OCI-LY7 (cell line): ENCODE results near the gene MYZAP. TPM values are rescaled to one million over a fixed set of nuclear protein-coding genes. Genes with fewer than 3 reads are reported as not detected.

Experiments used
- BruUV-seq: library from RNA; stranded (reverse); fragments of 400-500 nt; replicated peaks from 2 replicates; lab custom pipeline; 2021; lab: Mats Ljungman, UMichigan
- CTCF ChIA-PET: fragments of 300-600 bp; sonication (Branson Sonifier 250); formaldehyde crosslinking; loops from one replicate; lab custom pipeline; 2022; ENCODE audit warnings: antibody characterized with exemption; ENCODE audit not compliant: unreplicated experiment; lab: Charles Lee
- POLR2A ChIA-PET: fragments of 300-600 bp; sonication (Branson Sonifier 250); formaldehyde crosslinking; loops from one replicate; lab custom pipeline; 2022; ENCODE audit warnings: antibody characterized with exemption; lab: Charles Lee
- DNase-seq: peaks from one replicate; pipeline ENCODE4 v3.0.0-alpha.2; 2015; ENCODE audit warnings: low spot score
- H2AFZ ChIP-seq: fragments of 200-600 bp; sonication (generic), shearing (Covaris generic); 2 replicates; pipeline ENCODE4 v1.6.1; 2014; ENCODE audit warnings: mild to moderate bottlenecking, antibody characterized with exemption, low read length, moderate library complexity
- H3K27ac ChIP-seq: fragments of 200-600 bp; sonication (generic); 2 replicates; pipeline ENCODE4 v1.5.1; 2014; ENCODE audit warnings: mixed run types, low read depth, mild to moderate bottlenecking, moderate library complexity, low read length, inconsistent platforms; ENCODE audit not compliant: poor library complexity, severe bottlenecking
- H3K36me3 ChIP-seq: fragments of 200-600 bp; sonication (generic); 2 replicates; pipeline ENCODE4 v1.6.1; 2014; ENCODE audit warnings: mild to moderate bottlenecking, antibody characterized with exemption, low read length, moderate library complexity, mixed read lengths; ENCODE audit not compliant: insufficient read depth
- H3K4me1 ChIP-seq: fragments of 200-600 bp; sonication (generic); 2 replicates; pipeline ENCODE4 v1.5.1; 2014; ENCODE audit warnings: mild to moderate bottlenecking, low read length; ENCODE audit not compliant: insufficient read depth, poor library complexity, severe bottlenecking
- H3K4me2 ChIP-seq: fragments of 200-600 bp; sonication (generic); 2 replicates; pipeline ENCODE4 v1.6.1; 2014; ENCODE audit warnings: mild to moderate bottlenecking, low read length
- H3K4me3 ChIP-seq: fragments of 200-600 bp; sonication (generic); 2 replicates; pipeline ENCODE4 v1.5.1; 2014; ENCODE audit warnings: mild to moderate bottlenecking, low read depth, low read length; ENCODE audit not compliant: poor library complexity, severe bottlenecking
- H3K79me2 ChIP-seq: fragments of 200-600 bp; sonication (generic); 2 replicates; pipeline ENCODE4 v1.6.1; 2016; ENCODE audit warnings: low read depth, mild to moderate bottlenecking, low read length, moderate library complexity, mixed read lengths; ENCODE audit not compliant: insufficient read depth
- H3K9me2 ChIP-seq: fragments of 200-600 bp; sonication (generic); 2 replicates; pipeline ENCODE4 v1.6.1; 2016; ENCODE audit warnings: mild to moderate bottlenecking, low read length, mixed read lengths; ENCODE audit not compliant: insufficient read depth
- H3K9me3 ChIP-seq: fragments of 200-600 bp; sonication (generic); 2 replicates; pipeline ENCODE4 v1.6.1; 2014; ENCODE audit warnings: mild to moderate bottlenecking, mixed run types, low read length, mixed read lengths
- H4K20me1 ChIP-seq: fragments of 200-600 bp; sonication (generic); 2 replicates; pipeline ENCODE4 v1.6.1; 2014; ENCODE audit warnings: mild to moderate bottlenecking, antibody characterized with exemption, low read length, moderate library complexity, mixed read lengths; ENCODE audit not compliant: insufficient read depth
- CTCF ChIP-seq: fragments of 200-600 bp; sonication (generic); conservative IDR thresholded peaks from 2 replicates; pipeline ENCODE4 v1.5.1; 2014; ENCODE audit warnings: mild to moderate bottlenecking, antibody characterized with exemption, low read length, moderate library complexity, mixed read lengths
- EZH2phosphoT487 ChIP-seq: fragments of 200-600 bp; sonication (generic); IDR thresholded peaks from 2 replicates; pipeline ENCODE4 v1.6.1; 2018; ENCODE audit warnings: low read depth, borderline replicate concordance, mild to moderate bottlenecking, mixed run types, antibody characterized with exemption, low read length, moderate library complexity, mixed read lengths
- intact Hi-C: fragments of 100-400 bp; cut with micrococcal nuclease; formaldehyde crosslinking; loops from one replicate; pipeline ENCODE4 v1.10.0; 2022; ENCODE audit not compliant: unreplicated experiment
- total RNA-seq, 2 experiments: library from RNA; depleted of rRNA in 1 of 2; stranded (reverse); fragments of >200 nt in 1 of 2; shearing (Covaris generic) in 1 of 2; gene quantifications; 2 replicates each; pipeline ENCODE4 v1.2.3, GENCODE V29; 2014 to 2022

Gene MYZAP
- total RNA-seq, 2 experiments from 2014 or later: not detected

- CTCF ChIA-PET: no interaction called here
These were observed 10.8 kb upstream of the MYZAP start for GRCh38 chr15:57580866-57581265.

GRCh38 chr15:57582090-57582489, 9.6 kb upstream of the MYZAP start:
- no peak overlapping the region for H2AFZ ChIP-seq
- H3K9me3 ChIP-seq: no peaks in the 10 kb centered on the region
- no peaks in the 10 kb centered on the region for H3K79me2 ChIP-seq
- intact Hi-C loops: no loop called here
- no peak for DNase-seq
- CTCF ChIA-PET: no interaction called here
- no peak overlapping the region for H3K4me3 ChIP-seq
- no peaks in the 10 kb centered on the region for H4K20me1 ChIP-seq
- no peaks in the 10 kb centered on the region for H3K9me2 ChIP-seq
- POLR2A ChIA-PET: no interaction called here
- no TSS peak for BruUV-seq
- no peak for TF ChIP-seq EZH2phosphoT487
- TF ChIP-seq CTCF: no peak
- H3K36me3 ChIP-seq: no peaks in the 10 kb centered on the region
- no peaks in the 10 kb centered on the region for H3K4me1 ChIP-seq
- no peak overlapping the region for H3K27ac ChIP-seq
- H3K4me2 ChIP-seq: no peak overlapping the region

More at GRCh38 chr15:57580866-57581265, 10.8 kb upstream of the MYZAP start:
- Histone ChIP-seq H2AFZ (no peak overlapping the region), H3K27ac (no peak overlapping the region), H3K79me2 (no peaks in the 10 kb centered on the region), H4K20me1 (no peaks in the 10 kb centered on the region), H3K4me3 (no peak overlapping the region), H3K4me2 (no peak overlapping the region), H3K9me3 (no peaks in the 10 kb centered on the region), H3K9me2 (no peaks in the 10 kb centered on the region), H3K36me3 (no peaks in the 10 kb centered on the region), H3K4me1 (no peaks in the 10 kb centered on the region)
- POLR2A ChIA-PET: no interaction called here
- no peak for DNase-seq
- no TSS peak for BruUV-seq
- TF ChIP-seq EZH2phosphoT487 (no peak), CTCF (no peak)
- intact Hi-C loops: no loop called here

GRCh38 chr15:57583282-57583681, 8.4 kb upstream of the MYZAP start:
- intact Hi-C loops: no loop called here
- no peak for DNase-seq
- Histone ChIP-seq H3K4me1 (no peaks in the 10 kb centered on the region), H3K9me2 (no peaks in the 10 kb centered on the region), H3K4me2 (no peak overlapping the region), H3K4me3 (no peak overlapping the region), H2AFZ (no peak overlapping the region), H3K9me3 (no peaks in the 10 kb centered on the region), H3K27ac (no peak overlapping the region), H3K36me3 (no peaks in the 10 kb centered on the region), H4K20me1 (no peaks in the 10 kb centered on the region), H3K79me2 (no peaks in the 10 kb centered on the region)
- no TSS peak for BruUV-seq
- ChIA-PET CTCF (no interaction called here), POLR2A (no interaction called here)
- TF ChIP-seq CTCF (no peak), EZH2phosphoT487 (no peak)
